ENCODE data around the gene MPPED1. TPM values are rescaled to one million over a fixed set of nuclear protein-coding genes. Genes with fewer than 3 reads are reported as not detected.

Gene MPPED1
- total and polyA plus RNA-seq, 2 donors (not counting 3 experiments of a cell fraction or from before 2014, with no cell fraction given): not detected

DNA sequence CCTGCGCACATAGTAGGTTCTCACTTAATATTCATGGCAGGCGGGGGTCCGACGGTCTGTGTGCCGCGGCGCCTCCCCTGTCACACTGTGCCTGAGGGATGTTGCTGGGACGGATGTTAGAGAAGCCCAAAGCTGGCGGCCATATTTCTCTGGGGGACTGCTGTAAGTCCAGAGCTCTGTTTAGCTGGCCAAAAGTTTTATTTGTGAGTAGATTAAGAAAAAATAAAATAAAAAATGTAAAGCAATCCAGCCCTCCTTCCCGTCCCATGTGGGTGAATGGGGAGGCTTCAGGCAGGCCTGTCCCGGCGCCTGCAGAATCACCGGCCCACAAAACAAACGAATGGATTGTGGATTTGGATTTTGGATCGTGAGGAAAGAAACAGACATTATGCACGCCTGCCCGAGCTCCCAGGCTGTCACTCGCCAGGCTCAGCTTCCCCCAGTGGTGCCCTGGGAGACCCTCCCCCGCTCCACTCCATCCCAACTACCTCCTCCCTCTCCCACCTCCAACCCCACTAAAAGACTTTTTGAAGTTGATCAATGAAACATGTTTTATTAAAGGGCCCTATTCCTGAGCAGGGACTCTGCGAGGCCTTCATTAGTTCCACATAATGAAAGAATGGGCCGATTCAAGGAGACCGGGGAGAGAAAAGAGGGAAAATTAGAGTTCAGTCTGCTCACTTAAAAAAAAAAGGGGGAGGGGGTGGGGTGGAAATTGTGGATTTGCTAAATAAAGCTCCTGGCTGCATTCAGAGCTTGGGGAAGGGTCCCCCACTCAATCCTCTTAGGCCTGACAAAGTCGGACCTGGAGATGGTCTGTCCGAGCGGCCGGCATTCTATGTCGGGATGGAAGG is 48.3 kb upstream of the MPPED1 start:
- Histone ChIP-seq H3K4me2 (ENCODE audit: insufficient read depth, low read length) (no peak overlapping the region), H3K9ac (replicated peaks; ENCODE audit: extremely low read depth, insufficient read depth, low read length) (no peak overlapping the region), H2AFZ (ENCODE audit: low read depth, low read length) (no peak overlapping the region), H3K4me3 (replicated peaks in 1 of 3; ENCODE audit: insufficient read depth in 1 of 3, low read depth in 1 of 3, low read length in 3 of 3) (no peak overlapping the region), H3K27ac (ENCODE audit: insufficient read depth, low read depth, low read length) (no peak overlapping the region), H4K20me1 (replicated peaks; ENCODE audit: control insufficient read depth, extremely low read depth, insufficient read depth, low read length) (no peaks in the 10 kb centered on the region), H3K27me3 (ENCODE audit: control insufficient read depth in 2 of 2, insufficient read depth in 2 of 2, low read length in 2 of 2) (peaks cover 3 to 9% of the 10 kb centered on the region in 2 experiments), H3K4me1 (ENCODE audit: control insufficient read depth, extremely low read depth, insufficient read depth, low read length) (no peaks in the 10 kb centered on the region), H3K79me2 (ENCODE audit: control insufficient read depth, insufficient read depth, low read length) (no peaks in the 10 kb centered on the region), H3K9me1 (replicated peaks; ENCODE audit: control insufficient read depth, extremely low read depth, insufficient read depth, low read length) (no peaks in the 10 kb centered on the region), H3K36me3 (ENCODE audit: control insufficient read depth in 2 of 2, extremely low read depth in 1 of 2, insufficient read depth in 2 of 2, low read length in 2 of 2) (no peaks in the 10 kb centered on the region), H3K9me3 (replicated peaks; ENCODE audit: control insufficient read depth, insufficient read depth, low read length) (no peaks in the 10 kb centered on the region)
- ChIA-PET POLR2A (interaction anchor here (0.6 kb wide), 1 partner anchor 1408 kb away, joined by 3 read pairs; no protein-coding TSS in a partner anchor), CTCF (interaction anchor here (0.7 to 2.4 kb wide), 3 partner anchors 17 to 139 kb away, joined by 3 to 8 read pairs (median 3); no protein-coding TSS in a partner anchor)
- FAIRE-seq: no peak
- dilution Hi-C loops (cut with MboI; ENCODE audit: extremely low pct_ligation_motif_present, low sequenced_read_pairs): no loop called here
- TF ChIP-seq POLR2AphosphoS5 (IDR thresholded peaks at IDR 0.05; ENCODE audit: insufficient read depth, low read depth, low read length) (no peak), JUN (IDR thresholded peaks at IDR 0.05; ENCODE audit: borderline replicate concordance, insufficient read depth, insufficient read length, low read depth) (no peak), FOS (IDR thresholded peaks at IDR 0.05; ENCODE audit: borderline replicate concordance, insufficient read depth, low read length) (no peak), MAX (IDR thresholded peaks at IDR 0.05; ENCODE audit: insufficient read depth, insufficient read length) (no peak), GATA2 (IDR thresholded peaks at IDR 0.05; ENCODE audit: insufficient read depth, insufficient read length, low read depth, low read length) (no peak), MYC (IDR thresholded peaks at IDR 0.05; ENCODE audit: low read depth, low read length) (no peak), CTCF (IDR thresholded peaks at IDR 0.05; ENCODE audit: extremely low read depth in 1 of 2, insufficient read depth in 1 of 2, low read depth in 1 of 2, low read length in 2 of 2) (no peak), EZH2 (IDR thresholded peaks at IDR 0.05; ENCODE audit: borderline replicate concordance, low read depth, low read length, severe bottlenecking) (no peak), POLR2A (IDR thresholded peaks at IDR 0.05; ENCODE audit: low read depth, low read length) (no peak)
- no TSS peak for BruUV-seq (replicated peaks)
- DNase-seq (ENCODE audit: low read depth, low spot score): no peak
- intact Hi-C loops (cut with micrococcal nuclease): no loop called here
